ENCODE results near the gene FDCSP.
"Not testable (repeated sequence)": the region's sequence is repeated elsewhere in the genome, so short reads cannot be mapped to it uniquely, and the experiment has no call there.

Gene FDCSP

DNA sequence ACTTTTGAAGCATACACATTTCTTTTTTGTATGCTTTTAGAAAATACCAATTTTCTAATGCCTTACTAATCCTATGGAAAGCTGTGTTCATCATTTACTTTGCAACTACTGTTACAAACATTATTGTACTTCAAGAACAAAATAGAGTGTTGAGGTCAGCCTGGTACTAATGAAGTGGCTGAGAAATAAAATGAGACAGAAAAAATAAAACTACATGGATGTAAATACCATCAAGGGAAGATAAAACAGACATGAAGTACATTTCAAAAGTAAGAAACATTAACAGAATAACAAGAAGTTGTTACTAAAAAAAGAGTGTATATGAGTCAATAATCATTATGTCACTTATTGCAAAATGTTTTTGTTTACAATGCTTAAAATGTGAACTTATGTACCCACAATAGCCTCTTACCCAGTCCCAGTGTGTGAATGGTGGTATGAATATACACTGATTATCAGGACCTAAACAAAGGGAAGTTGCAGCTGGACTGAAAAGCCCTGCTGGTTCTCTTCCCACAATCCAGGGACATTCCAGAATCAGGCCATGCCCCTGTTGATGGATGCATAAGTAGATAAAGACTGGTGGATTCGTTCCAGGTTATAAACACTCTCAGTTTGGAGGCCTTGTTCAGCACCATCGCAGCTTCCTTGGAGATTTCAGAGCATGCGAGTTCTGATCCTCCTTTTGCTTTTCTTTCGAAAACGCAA, 14.1 kb downstream of the FDCSP start:
- no peak for DNase-seq (ENCODE audit: low read depth)

DNA sequence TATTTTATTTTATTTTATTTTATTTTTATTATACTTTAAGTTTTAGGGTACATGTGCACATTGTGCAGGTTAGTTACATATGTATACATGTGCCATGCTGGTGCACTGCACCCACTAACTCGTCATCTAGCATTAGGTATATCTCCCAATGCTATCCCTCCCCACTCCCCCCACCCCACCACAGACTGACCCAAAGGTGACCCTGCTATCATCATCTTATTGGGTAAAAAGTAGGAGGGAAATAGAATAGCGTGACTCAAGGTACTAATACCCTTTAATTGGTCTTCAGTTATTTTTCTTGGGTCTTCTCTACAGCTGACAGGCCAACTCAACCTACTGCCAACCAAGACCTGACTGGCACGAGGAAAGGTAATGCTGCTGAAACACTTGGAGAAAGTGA, 16.4 kb downstream of the FDCSP start, which contains the start of gene CSN3:
TSS of gene CSN3 (plus strand) at position 301 of the 400 bp plus-strand sequence. CDS start 2,223 bp downstream, outside the sequence.
- DNase-seq (ENCODE audit: low read depth): not testable (repeated sequence)

DNA sequence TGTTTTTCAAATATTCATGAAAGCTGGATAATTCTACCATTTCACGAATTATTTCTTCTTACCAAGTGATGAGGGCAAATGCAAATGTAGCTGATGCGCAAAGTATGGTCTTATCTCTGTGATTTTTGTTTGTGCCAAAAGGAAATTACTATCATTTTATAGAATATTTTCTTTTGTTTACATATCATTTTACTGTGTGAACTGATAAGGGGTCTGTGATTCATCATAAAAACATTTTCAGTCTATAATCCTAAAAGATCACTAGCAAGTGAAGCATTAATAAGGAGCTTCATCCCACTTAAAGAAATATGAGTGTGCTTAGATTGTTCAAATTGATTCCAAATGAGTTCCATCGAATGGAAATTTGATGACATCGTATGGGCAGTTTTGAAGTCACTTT, 17.2 kb downstream of the FDCSP start:
- no peak for DNase-seq (ENCODE audit: low read depth)

DNA sequence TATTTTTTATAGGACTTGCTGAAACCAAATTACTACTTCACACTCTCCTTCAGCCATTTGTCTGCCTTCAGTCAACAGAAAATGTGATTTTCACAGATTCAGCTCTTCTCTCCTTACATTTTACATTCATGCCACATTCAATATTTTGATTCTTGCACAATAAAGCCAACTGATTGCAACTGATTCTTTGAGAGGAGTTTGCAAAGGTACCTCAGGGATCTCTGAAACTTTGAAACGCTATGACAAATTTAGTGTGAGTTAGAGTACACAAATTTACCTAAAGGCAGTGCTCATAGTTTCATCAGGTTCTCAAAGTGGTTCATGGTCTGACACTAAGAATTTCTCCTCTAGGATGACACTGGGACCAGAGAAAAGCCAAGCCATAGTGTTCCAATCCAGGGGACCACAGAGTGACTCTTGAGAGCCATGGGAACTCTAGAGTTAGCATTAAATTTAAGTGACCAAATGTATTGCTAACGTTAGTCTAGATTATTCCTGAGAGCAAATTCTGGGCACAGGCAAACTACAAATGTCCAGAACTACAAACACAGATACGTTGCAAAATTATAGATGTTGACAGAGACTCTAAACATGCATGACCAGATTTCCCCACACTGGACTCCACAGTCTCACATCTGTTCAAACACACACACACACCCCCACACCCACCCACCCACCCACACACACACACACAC, 25.5 kb downstream of the FDCSP start:
- DNase-seq (ENCODE audit: low read depth): no peak

DNA sequence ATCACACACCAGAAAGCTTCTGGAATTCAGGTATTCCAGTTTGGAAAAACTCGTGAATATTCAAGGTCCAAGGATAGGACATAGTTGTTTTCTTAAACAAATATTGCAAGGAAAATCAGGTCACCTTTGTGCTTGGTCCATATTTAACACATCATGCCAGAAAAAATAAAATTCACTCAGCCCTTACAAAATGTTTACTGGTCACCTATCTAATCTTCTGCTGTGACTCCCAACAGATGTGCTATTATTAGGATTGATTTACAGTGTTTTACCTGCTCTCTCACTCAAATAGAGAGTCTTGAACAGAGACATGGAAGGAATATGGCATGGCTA, 26.0 kb downstream of the FDCSP start:
- DNase-seq (ENCODE audit: low read depth): no peak

DNA sequence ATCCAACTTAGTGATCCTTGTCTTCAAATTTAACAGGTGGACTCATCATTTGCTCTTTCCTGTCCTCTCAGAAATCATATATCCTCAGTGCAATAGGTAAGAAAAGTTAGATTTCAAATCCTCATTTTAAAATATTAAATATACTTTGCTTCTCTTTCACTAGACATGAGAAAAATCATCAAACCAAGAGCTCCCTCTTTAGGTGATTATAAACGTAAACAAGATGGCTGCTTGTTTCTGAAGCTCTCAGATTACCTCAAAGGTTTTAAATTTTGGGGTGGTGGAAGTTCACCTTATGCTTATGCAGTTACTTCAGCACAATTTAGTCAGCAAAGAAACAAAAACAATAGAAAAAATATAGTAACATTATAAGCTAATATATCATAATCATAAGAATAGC, 43.8 kb downstream of the FDCSP start:
- no peak for DNase-seq (ENCODE audit: low read depth)

DNA sequence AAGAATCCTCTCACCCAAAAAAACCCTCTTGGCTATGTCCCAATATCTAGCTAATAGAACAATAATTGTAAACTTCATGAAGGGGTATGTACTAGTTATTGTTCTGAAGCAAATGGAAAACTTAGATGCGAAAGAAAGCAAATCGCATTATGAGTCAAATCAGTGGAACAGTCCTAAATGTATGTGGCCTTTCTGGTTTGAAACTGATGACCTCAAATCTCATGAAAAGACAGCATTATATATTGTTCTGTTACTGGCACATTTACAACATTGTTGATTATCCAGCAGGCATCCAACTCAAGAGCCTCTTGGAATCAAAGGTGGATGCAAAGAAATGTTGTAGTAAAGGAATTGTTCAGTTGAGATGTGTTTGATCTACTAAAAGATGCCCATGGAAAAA, 51.2 kb downstream of the FDCSP start:
- no peak for DNase-seq (ENCODE audit: low read depth)

DNA sequence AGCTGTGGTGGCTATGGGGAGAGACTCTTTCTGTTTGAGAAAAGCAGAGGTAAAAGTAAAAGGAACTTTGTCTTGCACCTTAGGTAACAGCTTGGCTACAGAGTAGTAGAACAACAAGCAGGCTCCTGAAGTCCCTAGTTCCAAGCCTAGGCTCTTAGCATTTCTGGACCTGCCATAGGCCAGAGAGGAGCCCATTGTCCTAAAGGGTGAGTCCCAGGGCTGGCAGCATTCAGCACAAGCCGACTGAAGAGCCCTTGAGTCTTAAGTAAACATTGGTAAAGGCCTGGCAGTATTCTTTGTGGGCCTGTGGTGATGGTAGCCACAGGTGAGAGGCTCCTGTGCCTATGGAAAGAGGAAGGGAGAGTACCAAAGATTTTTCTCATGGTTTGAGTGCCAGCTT, 54.6 kb downstream of the FDCSP start:
- no peak for DNase-seq (ENCODE audit: low read depth)

Measured in stimulated activated CD8-positive, alpha-beta memory T cell treated with anti-CD3 and anti-CD28 coated beads, Interleukin-12 subunit alpha, Interleukin-12 subunit beta, amount 100 ng/mL, for 4 hours (primary cell).